Middle frontal gyrus (tissue), 1 donor: Measurements from ENCODE around the gene MED16.
"Not testable (repeated sequence)": the region's sequence is repeated elsewhere in the genome, so short reads cannot be mapped to it uniquely, and the experiment has no call there.

Experiments
- DNase-seq: peaks from one replicate; pipeline ENCODE4 v3.0.0-alpha.2; 2015; ENCODE audit warnings: low spot score; ENCODE audit errors: extremely low spot score

MED16 gene

DNA sequence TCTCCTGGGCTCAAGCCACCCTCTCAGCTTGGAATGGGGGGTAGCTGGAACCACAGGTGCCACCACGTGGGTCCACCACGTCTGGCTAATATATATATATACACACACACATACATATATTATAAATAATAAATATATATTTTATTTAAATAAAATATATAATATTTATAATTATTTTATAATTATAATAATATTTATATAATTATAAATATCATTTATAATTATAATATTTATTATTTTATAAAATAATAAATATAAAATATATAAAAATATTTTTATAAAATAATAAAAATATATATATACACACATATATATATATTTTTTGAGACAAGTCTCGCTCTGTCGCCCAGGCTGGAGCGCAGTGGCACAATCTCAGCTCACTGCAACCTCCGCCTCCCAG, 38.4 kb downstream of the MED16 start:
- no peak for DNase-seq

DNA sequence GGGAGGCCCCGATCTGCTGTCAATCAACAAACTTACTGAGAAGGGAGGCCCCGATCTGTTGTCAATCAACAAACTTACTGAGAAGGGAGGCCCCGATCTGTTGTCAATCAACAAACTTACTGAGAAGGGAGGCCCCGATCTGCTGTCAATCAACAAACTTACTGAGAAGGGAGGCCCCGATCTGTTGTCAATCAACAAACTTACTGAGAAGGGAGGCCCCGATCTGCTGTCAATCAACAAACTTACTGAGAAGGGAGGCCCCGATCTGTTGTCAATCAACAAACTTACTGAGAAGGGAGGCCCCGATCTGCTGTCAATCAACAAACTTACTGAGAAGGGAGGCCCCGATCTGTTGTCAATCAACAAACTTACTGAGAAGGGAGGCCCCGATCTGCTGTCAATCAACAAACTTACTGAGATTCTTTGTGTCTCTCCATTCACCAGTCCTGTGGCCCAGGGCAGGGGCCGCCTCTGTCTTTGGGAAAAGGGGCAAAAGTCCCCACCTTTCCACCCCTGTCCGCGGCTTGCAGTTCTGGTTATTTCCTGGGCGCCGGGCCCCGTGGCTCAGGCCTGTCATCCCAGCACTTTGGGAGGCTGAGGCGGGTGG, 39.3 kb downstream of the MED16 start:
- not testable (repeated sequence) for DNase-seq

GRCh38 chr19:853014-853585, 39.9 kb downstream of the MED16 start:
- DNase-seq, result no peak

DNA sequence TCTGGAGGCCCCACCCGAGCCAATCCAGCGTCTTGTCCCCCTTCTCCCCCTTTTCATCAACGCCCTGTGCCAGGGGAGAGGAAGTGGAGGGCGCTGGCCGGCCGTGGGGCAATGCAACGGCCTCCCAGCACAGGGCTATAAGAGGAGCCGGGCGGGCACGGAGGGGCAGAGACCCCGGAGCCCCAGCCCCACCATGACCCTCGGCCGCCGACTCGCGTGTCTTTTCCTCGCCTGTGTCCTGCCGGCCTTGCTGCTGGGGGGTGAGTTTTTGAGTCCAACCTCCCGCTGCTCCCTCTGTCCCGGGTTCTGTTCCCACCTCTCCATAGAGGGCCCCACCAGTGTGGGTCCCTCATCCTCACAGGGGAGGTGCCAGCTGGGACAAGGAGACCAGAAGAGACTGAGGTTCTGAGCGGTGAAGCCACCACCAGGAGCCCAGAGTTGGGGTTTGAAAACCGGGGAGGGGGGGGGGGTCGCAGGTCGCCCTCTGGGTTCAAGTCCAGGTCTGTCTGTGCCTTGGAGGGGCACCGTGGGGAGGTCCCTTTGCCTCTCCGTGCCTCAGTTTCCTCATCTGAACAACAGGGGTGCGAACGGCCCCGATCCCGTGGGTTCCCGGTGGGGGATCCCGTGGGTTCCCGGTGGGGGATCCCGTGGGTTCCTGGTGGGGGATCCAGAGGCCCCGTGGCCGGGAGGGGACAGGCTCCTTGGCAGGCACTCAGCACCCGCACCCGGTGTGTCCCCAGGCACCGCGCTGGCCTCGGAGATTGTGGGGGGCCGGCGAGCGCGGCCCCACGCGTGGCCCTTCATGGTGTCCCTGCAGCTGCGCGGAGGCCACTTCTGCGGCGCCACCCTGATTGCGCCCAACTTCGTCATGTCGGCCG, 40.6 kb downstream of the MED16 start, which contains the start of gene ELANE:
ELANE (plus strand) TSS at position 168 of the 878 bp plus-strand sequence; CDS start at position 194, 26 bp downstream.
- DNase-seq, result no peak

DNA sequence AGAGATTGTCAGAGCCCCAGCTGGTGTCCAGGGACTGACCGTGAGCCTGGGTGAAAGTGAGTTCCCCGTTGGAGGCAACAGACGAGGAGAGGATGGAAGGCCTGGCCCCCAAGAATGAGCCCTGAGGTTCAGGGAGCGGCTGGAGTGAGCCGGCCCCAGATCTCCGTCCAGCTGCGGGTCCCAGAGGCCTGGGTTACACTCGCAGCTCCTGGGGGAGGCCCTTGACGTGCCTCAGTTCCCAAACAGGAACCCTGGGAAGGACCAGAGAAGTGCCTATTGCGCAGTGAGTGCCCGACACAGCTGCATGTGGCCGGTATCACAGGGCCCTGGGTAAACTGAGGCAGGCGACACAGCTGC, 42.0 kb downstream of the MED16 start:
- DNase-seq, result no peak

GRCh38 chr19:850221-850978, 42.6 kb downstream of the MED16 start:
- no peak for DNase-seq

DNA sequence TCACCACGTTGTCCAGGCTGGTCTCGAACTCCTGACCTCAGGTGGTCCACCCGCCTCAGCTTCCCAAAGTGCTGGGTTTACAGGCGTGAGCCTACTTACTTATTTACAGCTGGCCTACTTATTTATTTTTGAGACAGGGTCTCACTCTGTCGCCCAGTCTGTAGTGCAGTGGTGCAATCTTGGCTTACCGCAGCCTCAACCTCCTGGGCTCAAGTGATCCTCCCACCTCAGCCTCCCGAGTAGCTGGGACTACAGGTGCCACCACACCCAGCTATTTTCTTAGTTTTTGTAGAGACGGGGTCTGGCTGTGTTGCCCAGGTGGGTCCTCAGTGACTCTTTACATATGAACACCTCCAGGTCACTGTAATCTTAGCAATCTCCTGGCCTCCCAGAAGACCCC, 43.8 kb downstream of the MED16 start:
- DNase-seq, result not testable (repeated sequence)

DNA sequence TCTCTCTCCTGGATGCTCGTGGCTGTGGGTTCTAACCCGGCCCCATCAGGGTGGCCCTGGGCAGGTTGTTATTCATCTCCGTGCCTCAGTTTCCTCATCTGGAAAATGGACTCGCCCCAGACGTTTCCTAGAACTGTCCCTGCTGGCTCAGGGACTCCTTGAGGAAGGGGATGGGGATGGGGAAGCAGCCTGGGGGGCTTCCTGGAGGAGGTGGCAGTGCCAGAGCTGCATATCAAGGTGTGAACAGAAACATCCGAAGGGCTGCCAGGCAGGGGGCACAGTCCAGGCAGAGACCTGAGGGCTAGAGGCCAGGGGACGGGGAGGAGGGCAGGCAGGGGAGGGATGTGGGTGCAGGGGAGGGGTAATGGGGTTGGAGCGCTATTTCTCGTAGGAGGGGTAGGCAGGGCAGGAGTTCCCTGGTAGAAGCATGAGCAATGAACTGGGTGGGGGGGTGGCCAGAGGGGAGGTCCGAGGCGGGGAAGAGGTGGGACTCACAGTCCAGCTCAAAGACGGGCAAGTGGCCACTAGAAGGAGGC, 44.5 kb downstream of the MED16 start:
- no peak for DNase-seq

- DNase-seq, result no peak
These were observed 47.1 kb downstream of the MED16 start for GRCh38 chr19:845707-846521.

- DNase-seq, result no peak
These were observed 48.4 kb downstream of the MED16 start for GRCh38 chr19:844546-844971.

DNA sequence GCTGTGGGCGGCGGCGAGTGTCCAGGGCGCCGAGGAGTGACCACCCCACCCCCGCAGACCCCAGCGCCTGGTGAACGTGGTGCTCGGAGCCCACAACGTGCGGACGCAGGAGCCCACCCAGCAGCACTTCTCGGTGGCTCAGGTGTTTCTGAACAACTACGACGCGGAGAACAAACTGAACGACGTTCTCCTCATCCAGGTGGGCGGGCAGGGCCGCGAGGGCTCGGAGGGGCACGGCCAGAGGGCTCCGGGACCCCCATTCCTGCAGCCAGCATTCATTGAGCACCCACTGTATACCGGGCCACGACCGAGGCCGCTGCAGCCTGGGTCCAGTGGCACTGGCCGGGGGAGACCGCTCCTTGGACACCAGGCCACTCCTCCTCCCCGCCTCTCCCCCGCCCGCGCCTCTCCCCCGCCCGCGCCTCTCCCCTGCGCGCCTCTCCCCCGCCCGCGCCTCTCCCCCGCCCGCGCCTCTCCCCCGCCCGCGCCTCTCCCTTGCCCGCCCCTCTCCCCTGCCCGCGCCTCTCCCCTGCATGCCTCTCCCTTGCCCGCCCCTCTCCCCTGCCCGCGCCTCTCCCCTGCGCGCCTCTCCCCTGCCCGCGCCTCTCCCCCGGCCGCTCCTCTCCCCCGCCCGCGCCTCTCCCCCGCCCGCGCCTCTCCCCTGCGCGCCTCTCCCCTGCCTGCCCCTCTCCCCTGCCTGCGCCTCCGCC, 49.0 kb downstream of the MED16 start:
- no peak for DNase-seq

GRCh38 chr19:843180-843835, 49.7 kb downstream of the MED16 start:
- DNase-seq, result no peak

DNA sequence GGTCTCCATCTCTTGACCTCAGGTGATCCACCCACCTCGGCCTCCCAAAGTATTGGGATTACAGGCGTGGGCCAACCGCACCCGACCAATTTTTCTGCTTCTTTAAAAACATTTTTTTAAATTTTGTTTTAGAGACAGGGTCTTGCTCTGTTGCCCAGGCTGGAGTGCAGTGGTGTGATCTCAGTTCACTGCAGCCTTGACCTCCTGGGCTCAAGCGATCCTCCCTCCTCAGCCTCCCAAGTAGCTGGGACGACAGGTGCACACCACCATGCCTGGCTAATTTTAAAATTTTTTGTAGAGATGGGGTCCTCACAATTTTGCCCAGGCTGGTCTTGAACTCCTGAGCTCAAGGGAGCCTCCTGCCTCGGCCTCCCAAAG, 50.2 kb downstream of the MED16 start:
- not testable (repeated sequence) for DNase-seq

- DNase-seq, result no peak
These were observed 52.3 kb downstream of the MED16 start, which contains the start of gene PRTN3 for GRCh38 chr19:840519-841206. Gene PRTN3 (plus strand): TSS chr19:840999. CDS start chr19:841009, 10 bp downstream.

- DNase-seq, result no peak
These were observed 57.7 kb downstream of the MED16 start for GRCh38 chr19:835210-835810.

- DNase-seq, result no peak
These were observed 58.8 kb downstream of the MED16 start for GRCh38 chr19:834216-834615.

DNA sequence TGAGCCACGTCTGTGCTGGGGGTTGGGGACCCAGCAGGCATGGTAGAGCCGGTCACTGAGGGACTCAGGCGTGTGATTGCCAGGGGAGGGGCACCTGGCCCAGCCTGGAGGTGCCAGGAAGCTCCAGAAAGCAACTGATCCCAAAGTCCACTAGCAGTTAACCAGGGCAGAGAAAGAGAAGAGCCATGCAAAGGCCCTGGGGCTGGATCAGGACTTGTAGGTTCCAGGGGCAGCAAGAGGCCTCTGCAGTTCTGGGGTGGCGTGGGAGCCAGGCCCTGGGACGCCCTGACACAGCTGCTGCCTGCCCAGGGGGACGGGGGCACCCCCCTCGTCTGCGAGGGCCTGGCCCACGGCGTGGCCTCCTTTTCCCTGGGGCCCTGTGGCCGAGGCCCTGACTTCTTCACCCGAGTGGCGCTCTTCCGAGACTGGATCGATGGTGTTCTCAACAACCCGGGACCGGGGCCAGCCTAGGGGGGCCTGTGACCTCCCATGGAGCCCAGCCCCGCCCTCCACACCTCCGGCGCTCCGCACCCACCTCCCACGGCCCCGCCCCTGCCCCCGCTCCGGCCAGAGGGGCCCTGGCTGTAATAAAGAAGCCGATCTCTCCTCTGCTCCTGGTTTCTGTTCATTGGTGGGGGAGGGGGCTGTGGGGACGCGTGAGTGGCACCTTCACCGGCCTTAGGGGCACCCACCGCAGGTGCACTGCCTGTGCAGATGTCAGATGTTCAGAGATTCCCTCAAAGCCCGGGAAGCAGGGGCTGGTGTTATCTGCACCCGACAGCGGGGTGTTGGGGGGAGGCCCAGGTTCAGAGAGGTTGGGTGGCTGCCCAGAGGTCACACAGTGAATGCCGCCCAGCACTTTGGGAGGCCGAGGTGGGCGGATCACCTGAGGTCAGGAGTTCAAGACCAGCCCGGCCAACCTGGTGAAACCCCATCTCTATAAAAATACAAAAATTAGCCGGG, 61.3 kb downstream of the MED16 start:
- DNase-seq, result no peak
